ENCODE measurements around the gene PIGW. TPM values are rescaled to one million over a fixed set of nuclear protein-coding genes. Genes with fewer than 3 reads are reported as not detected.

Gene PIGW
- total and polyA plus RNA-seq, 2 of the 8 experiments (the other 6 are each of a cell fraction or from before 2014, with no cell fraction given) = 12.1 to 28.9 TPM

GRCh38 chr17:36494674-36495073, 40.1 kb upstream of the PIGW start:
- Histone ChIP-seq H2BK12ac (ENCODE audit: low read depth, low read length) (no peak overlapping the region), H3K79me1 (ENCODE audit: low read depth, low read length) (peaks cover 4% of the 10 kb centered on the region; the same call in 1 of the 2 replicates), H3K56ac (replicated peaks; ENCODE audit: insufficient read length, low read depth, low read length) (no peak overlapping the region), H2BK120ac (replicated peaks; ENCODE audit: low read depth, low read length) (no peak overlapping the region), H3K18ac (ENCODE audit: extremely low read depth, low read length) (no peak overlapping the region), H2BK15ac (ENCODE audit: low read length) (no peak overlapping the region), H2AFZ (ENCODE audit: low read length) (no peak overlapping the region), H3K4me2 (ENCODE audit: insufficient read depth in 1 of 2, low read depth in 2 of 2, low read length in 2 of 2) (no peak overlapping the region), H3K4me3 (ENCODE audit: extremely low read depth in 1 of 4, insufficient read depth in 2 of 4, low read depth in 3 of 4, low read length in 4 of 4) (no peak overlapping the region), H3K14ac (ENCODE audit: insufficient read length) (no peak overlapping the region), H3K79me2 (ENCODE audit: control insufficient read depth in 1 of 2, insufficient read depth in 2 of 2, low read length in 2 of 2) (peaks cover 0 to 21% of the 10 kb centered on the region in 2 experiments; a peak in 3 of 4 replicates), H3K4ac (replicated peaks; ENCODE audit: insufficient read length, low read depth, low read length) (no peak overlapping the region), H3K27ac (ENCODE audit: low read depth, low read length) (no peak overlapping the region), H3K27me3 (replicated peaks in 1 of 4; ENCODE audit: control insufficient read depth in 3 of 4, extremely low read depth in 1 of 4, insufficient read depth in 3 of 4, low read length in 3 of 4) (no peaks in the 10 kb centered on the region), H3K23ac (ENCODE audit: insufficient read length) (no peak overlapping the region), H3K9ac (replicated peaks in 1 of 4; ENCODE audit: extremely low read depth in 1 of 4, low read depth in 3 of 4, low read length in 3 of 4) (no peak overlapping the region), H4K20me1 (replicated peaks in 1 of 2; ENCODE audit: control insufficient read depth in 1 of 2, insufficient read depth in 2 of 2, low read length in 2 of 2) (peaks cover 6 to 9% of the 10 kb centered on the region in 2 experiments), H3K9me3 (ENCODE audit: insufficient read depth in 2 of 2, low read depth in 1 of 2, low read length in 1 of 2) (no peaks in the 10 kb centered on the region), H2BK20ac (ENCODE audit: low read length) (no peak overlapping the region), H4K91ac (replicated peaks; ENCODE audit: insufficient read length, low read length) (no peak overlapping the region), H2AK5ac (ENCODE audit: low read depth, low read length) (no peak overlapping the region), H2BK5ac (ENCODE audit: low read depth, low read length) (no peak overlapping the region), H3K36me3 (ENCODE audit: control insufficient read depth in 2 of 4, insufficient read depth in 4 of 4, low read length in 3 of 4) (peaks cover 25 to 68% (median 48%) of the 10 kb centered on the region in 4 experiments), H3K23me2 (ENCODE audit: low read depth, low read length) (no peaks in the 10 kb centered on the region), H3K4me1 (replicated peaks in 1 of 4; ENCODE audit: control insufficient read depth in 3 of 4, insufficient read depth in 4 of 4, low read length in 3 of 4) (no peaks in the 10 kb centered on the region), H4K8ac (ENCODE audit: extremely low read depth, insufficient read depth, low read length) (no peak overlapping the region), H4K5ac (ENCODE audit: insufficient read length, low read depth, low read length) (no peak overlapping the region)
- no peak for DNase-seq (ENCODE audit: low read depth in 1 of 2, low spot score in 2 of 2)
- CTCF ChIA-PET (ENCODE audit: partially characterized antibody) = interaction anchor here (0.6 to 1.2 kb wide), 3 partner anchors 11 to 1827 kb away, joined by 3 to 5 read pairs (median 3); no protein-coding TSS in a partner anchor
- POLR2A ChIA-PET (ENCODE audit: partially characterized antibody) = interaction anchor here (1.0 to 12.5 kb wide), 4 partner anchors 9 to 98 kb away, joined by 3 to 205 read pairs (median 8); partner anchors contain the start of gene ZNHIT3
- TF ChIP-seq MAFK (IDR thresholded peaks at IDR 0.05; ENCODE audit: low read depth, low read length) = peak; percentile 77; the same call in 1 of the 2 replicates
- no peak for TF ChIP-seq JUND (IDR thresholded peaks at IDR 0.05; ENCODE audit: low read length)
- 89% methylated on average over 5 of the region's 5 CpGs; no CpG with 5 or more reads in 1 of the 2 experiments for WGBS, 2 experiments (ENCODE audit: extremely low coverage in 1 of 2, insufficient coverage in 1 of 2, insufficient read length in 1 of 2, insufficient replicate concordance in 2 of 2, low coverage in 1 of 2, low lambda C conversion rate in 2 of 2, missing lambda C conversion rate in 1 of 2)
- no peak for FAIRE-seq

All from H1 (cell line).